ENCODE results near the gene SMTN. TPM values are rescaled to one million over a fixed set of nuclear protein-coding genes. Genes with fewer than 3 reads are reported as not detected.

Gene SMTN
- total RNA-seq, 1 donor from 2014 or later = 138 TPM

DNA sequence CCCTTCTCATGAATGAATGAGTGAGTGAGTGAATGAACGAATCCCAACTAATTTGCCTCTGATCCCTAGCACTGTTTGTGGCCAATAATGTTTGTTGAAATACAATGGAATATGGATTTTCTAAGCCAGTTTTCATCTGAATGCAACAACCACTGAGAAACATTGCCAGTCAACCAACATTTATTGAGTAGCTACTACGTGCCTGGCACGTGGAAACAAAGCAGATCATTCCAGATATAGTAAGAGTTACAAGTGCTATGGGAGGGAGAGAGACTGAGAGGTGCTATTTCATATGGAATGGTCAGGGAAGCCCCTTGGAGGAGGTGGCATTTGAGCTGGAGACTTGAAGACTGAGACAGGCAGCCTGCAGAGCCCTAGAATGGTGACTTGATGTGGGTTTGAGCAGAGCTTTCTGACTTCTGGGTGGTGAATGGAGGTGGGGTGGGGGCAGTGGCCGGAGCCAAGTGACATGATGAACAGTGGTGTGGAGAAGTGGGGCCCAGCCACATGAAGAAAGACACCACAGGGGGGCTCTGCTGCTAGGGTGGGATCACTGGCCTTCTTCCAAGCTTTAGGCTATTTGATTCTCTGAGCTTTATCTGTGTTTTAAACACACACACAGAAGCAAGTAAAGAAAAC, 35.1 kb upstream of the SMTN start:
- no peak for DNase-seq (ENCODE audit: low read depth)
- TF ChIP-seq, protein P1, sequence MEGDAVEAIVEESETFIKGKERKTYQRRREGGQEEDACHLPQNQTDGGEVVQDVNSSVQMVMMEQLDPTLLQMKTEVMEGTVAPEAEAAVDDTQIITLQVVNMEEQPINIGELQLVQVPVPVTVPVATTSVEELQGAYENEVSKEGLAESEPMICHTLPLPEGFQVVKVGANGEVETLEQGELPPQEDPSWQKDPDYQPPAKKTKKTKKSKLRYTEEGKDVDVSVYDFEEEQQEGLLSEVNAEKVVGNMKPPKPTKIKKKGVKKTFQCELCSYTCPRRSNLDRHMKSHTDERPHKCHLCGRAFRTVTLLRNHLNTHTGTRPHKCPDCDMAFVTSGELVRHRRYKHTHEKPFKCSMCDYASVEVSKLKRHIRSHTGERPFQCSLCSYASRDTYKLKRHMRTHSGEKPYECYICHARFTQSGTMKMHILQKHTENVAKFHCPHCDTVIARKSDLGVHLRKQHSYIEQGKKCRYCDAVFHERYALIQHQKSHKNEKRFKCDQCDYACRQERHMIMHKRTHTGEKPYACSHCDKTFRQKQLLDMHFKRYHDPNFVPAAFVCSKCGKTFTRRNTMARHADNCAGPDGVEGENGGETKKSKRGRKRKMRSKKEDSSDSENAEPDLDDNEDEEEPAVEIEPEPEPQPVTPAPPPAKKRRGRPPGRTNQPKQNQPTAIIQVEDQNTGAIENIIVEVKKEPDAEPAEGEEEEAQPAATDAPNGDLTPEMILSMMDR (conservative IDR thresholded peaks at IDR 0.05; ENCODE audit: low read depth, low read length) = no peak
- no peak overlapping the region for H3K4me3 ChIP-seq (ENCODE audit: low read depth, low read length)

- no peak for DNase-seq (ENCODE audit: low read depth)
- TF ChIP-seq, protein P1 (conservative IDR thresholded peaks at IDR 0.05; ENCODE audit: low read depth, low read length) = no peak
- no peak overlapping the region for H3K4me3 ChIP-seq (ENCODE audit: low read depth, low read length)
Observed at GRCh38 chr22:31046539-31047226, 34.4 kb upstream of the SMTN start.

DNA sequence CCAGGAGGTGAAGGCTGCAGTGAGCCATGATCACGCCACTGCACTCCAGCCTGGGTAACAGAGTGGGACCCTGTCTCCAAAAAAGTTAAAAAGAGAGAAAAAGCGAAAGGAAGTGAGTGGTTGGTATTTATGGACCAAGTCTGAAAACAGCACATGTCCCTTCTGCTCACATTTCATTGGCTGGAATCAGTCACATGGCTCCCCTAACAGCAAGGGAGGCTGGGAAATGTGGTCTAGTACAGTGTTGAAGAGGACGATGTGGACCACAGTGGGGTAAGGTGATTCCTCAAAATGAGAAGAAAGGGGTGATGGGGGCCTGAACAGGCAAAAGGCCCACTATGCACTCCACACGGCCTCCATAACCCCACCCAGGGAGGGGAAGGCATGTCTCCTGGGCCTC, 32.5 kb upstream of the SMTN start:
- TF ChIP-seq, protein P1 (conservative IDR thresholded peaks at IDR 0.05; ENCODE audit: low read depth, low read length) = no peak
- no peak for DNase-seq (ENCODE audit: low read depth)
- H3K4me3 ChIP-seq (ENCODE audit: low read depth, low read length) = no peak overlapping the region

- H3K4me3 ChIP-seq (ENCODE audit: low read depth, low read length) = no peak overlapping the region
- TF ChIP-seq, protein P1 (conservative IDR thresholded peaks at IDR 0.05; ENCODE audit: low read depth, low read length) = no peak
- DNase-seq (ENCODE audit: low read depth) = no peak
Observed at GRCh38 chr22:31049815-31050420, 31.2 kb upstream of the SMTN start.

GRCh38 chr22:31055117-31055634, 25.9 kb upstream of the SMTN start:
- TF ChIP-seq, protein P1 (conservative IDR thresholded peaks at IDR 0.05; ENCODE audit: low read depth, low read length) = no peak
- no peak overlapping the region for H3K4me3 ChIP-seq (ENCODE audit: low read depth, low read length)
- DNase-seq (ENCODE audit: low read depth) = no peak

GRCh38 chr22:31055635-31056159, 25.4 kb upstream of the SMTN start:
- TF ChIP-seq, protein P1 (conservative IDR thresholded peaks at IDR 0.05; ENCODE audit: low read depth, low read length) = no peak
- DNase-seq (ENCODE audit: low read depth) = peak; percentile 66
- H3K4me3 ChIP-seq (ENCODE audit: low read depth, low read length) = no peak overlapping the region

All from epithelial cell of proximal tubule (primary cell).